Measurements from ENCODE around the gene SNX7.
A peak's percentile ranks its signal among the peaks of the same experiment; 100 is the strongest.

SNX7 gene

GRCh38 chr1:98697781-98698180, 36.3 kb downstream of the SNX7 start:
- no peak for DNase-seq (ENCODE audit: low spot score)

- DNase-seq (ENCODE audit: low spot score) = no peak
Observed at GRCh38 chr1:98698625-98699024, 37.1 kb downstream of the SNX7 start.

- no peak for DNase-seq (ENCODE audit: low spot score)
Observed at GRCh38 chr1:98700228-98700627, 38.7 kb downstream of the SNX7 start.

GRCh38 chr1:98702976-98703375, 41.5 kb downstream of the SNX7 start:
- DNase-seq (ENCODE audit: low spot score) = no peak

GRCh38 chr1:98704474-98704873, 43.0 kb downstream of the SNX7 start:
- peak; percentile 30 for DNase-seq (ENCODE audit: low spot score)

- no peak for DNase-seq (ENCODE audit: low spot score)
Observed at GRCh38 chr1:98704971-98705370, 43.5 kb downstream of the SNX7 start.

- DNase-seq (ENCODE audit: low spot score) = no peak
Observed at GRCh38 chr1:98705591-98705990, 44.1 kb downstream of the SNX7 start.

GRCh38 chr1:98706173-98706843, 44.8 kb downstream of the SNX7 start:
- DNase-seq (ENCODE audit: low spot score) = no peak

- DNase-seq (ENCODE audit: low spot score) = no peak
Observed at GRCh38 chr1:98707556-98707955, 46.0 kb downstream of the SNX7 start.

- no peak for DNase-seq (ENCODE audit: low spot score)
Observed at GRCh38 chr1:98709906-98710305, 48.4 kb downstream of the SNX7 start.

GRCh38 chr1:98723574-98723973, 62.1 kb downstream of the SNX7 start:
- DNase-seq (ENCODE audit: low spot score) = no peak

GRCh38 chr1:98732985-98733781, 71.7 kb downstream of the SNX7 start:
- no peak for DNase-seq (ENCODE audit: low spot score)

- no peak for DNase-seq (ENCODE audit: low spot score)
Observed at GRCh38 chr1:98733782-98734112, 72.2 kb downstream of the SNX7 start.

GRCh38 chr1:98735756-98736155, 74.2 kb downstream of the SNX7 start:
- no peak for DNase-seq (ENCODE audit: low spot score)

GRCh38 chr1:98737835-98738234, 76.3 kb downstream of the SNX7 start:
- no peak for DNase-seq (ENCODE audit: low spot score)

- no peak for DNase-seq (ENCODE audit: low spot score)
Observed at GRCh38 chr1:98739762-98740161, 78.2 kb downstream of the SNX7 start.

GRCh38 chr1:98741164-98741563, 79.6 kb downstream of the SNX7 start:
- no peak for DNase-seq (ENCODE audit: low spot score)

GRCh38 chr1:98749152-98749756, 87.7 kb downstream of the SNX7 start:
- peak; percentile 9 for DNase-seq (ENCODE audit: low spot score)

GRCh38 chr1:98754176-98754575, 92.7 kb downstream of the SNX7 start:
- no peak for DNase-seq (ENCODE audit: low spot score)

GRCh38 chr1:98761219-98761865, 99.8 kb downstream of the SNX7 start:
- DNase-seq (ENCODE audit: low spot score) = no peak

- no peak for DNase-seq (ENCODE audit: low spot score)
Observed at GRCh38 chr1:98763488-98764150, 102.1 kb downstream of the SNX7 start.

- DNase-seq (ENCODE audit: low spot score) = no peak
Observed at GRCh38 chr1:98764485-98764884, 103.0 kb downstream of the SNX7 start.
